ENCODE results near the gene PUS7. TPM values are rescaled to one million over a fixed set of nuclear protein-coding genes. Genes with fewer than 3 reads are reported as not detected.
"Not testable (repeated sequence)": the region's sequence is repeated elsewhere in the genome, so short reads cannot be mapped to it uniquely, and the experiment has no call there.

The PUS7 gene
- 10 to 100 TPM; 14.4 to 14.5 TPM for total RNA-seq

- peak; percentile 92 to 93 for ATAC-seq (replicated peaks in 1 of 2)
- Mint-ChIP-seq H3K27ac (peak within 1 kb of the TSS; percentile 73), H3K36me3 (ENCODE audit: insufficient read depth in 2 of 2) (peaks cover 3 to 4% of the 10 kb centered on the region in 2 donors), H3K4me1 (ENCODE audit: low read depth) (peaks cover 26% of the 10 kb centered on the region), H3K4me3 (peak within 1 kb of the TSS; percentile 82 to 98), H3K9me3 (no peaks in the 10 kb centered on the region), H3K27me3 (ENCODE audit: low read depth) (no peaks in the 10 kb centered on the region)
- peak; percentile 83 to 84 for DNase-seq
Observed at GRCh38 chr7:105521717-105522463, at the start of gene PUS7. TSS of gene PUS7 (minus strand) at chr7:105522271. CDS start at chr7:105508512, 13,759 bp downstream.

DNA sequence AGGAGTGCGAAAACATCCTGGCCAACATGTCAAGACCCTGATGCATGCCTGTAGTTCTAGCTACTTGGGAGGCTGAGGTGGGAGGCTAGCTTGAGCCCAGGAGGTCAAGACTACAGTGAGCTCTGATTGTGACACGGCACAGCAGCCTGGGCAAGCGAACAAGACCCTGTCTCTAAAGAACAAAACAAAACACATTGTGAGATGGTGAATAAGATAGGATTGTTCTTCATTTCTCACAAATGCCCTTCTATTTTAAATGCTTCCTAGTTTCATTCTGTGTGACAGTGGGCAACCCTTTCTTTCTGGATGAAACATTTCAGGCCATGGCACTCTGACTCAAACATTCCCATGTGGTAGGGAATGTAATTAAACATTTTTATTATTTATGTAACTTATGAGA, 45.8 kb upstream of the PUS7 start:
- no peak for DNase-seq
- no peaks in the 10 kb centered on the region for H3K4me1 Mint-ChIP-seq (ENCODE audit: low read depth)
- no peaks in the 10 kb centered on the region for H3K27me3 Mint-ChIP-seq (ENCODE audit: low read depth)
- H3K4me3 Mint-ChIP-seq: no peak overlapping the region
- H3K9me3 Mint-ChIP-seq: no peaks in the 10 kb centered on the region
- no peak overlapping the region for H3K27ac Mint-ChIP-seq
- no peak for ATAC-seq (replicated peaks in 1 of 2)
- peaks cover 2 to 26% of the 10 kb centered on the region in 2 donors for H3K36me3 Mint-ChIP-seq (ENCODE audit: insufficient read depth in 2 of 2)

- Mint-ChIP-seq H3K4me1 (ENCODE audit: low read depth) (no peaks in the 10 kb centered on the region), H3K9me3 (no peaks in the 10 kb centered on the region), H3K27ac (no peak overlapping the region), H3K4me3 (no peak overlapping the region), H3K27me3 (ENCODE audit: low read depth) (no peaks in the 10 kb centered on the region), H3K36me3 (ENCODE audit: insufficient read depth in 2 of 2) (peaks cover 2 to 32% of the 10 kb centered on the region in 2 donors)
- ATAC-seq (replicated peaks in 1 of 2) (no peak), DNase-seq (no peak)
Observed at GRCh38 chr7:105567024-105567423, 45.0 kb upstream of the PUS7 start.

- peaks cover 2 to 32% of the 10 kb centered on the region in 2 donors for H3K36me3 Mint-ChIP-seq (ENCODE audit: insufficient read depth in 2 of 2)
- H3K27me3 Mint-ChIP-seq (ENCODE audit: low read depth): no peaks in the 10 kb centered on the region
- H3K9me3 Mint-ChIP-seq: no peaks in the 10 kb centered on the region
- H3K4me1 Mint-ChIP-seq (ENCODE audit: low read depth): no peaks in the 10 kb centered on the region
- DNase-seq: no peak
- H3K4me3 Mint-ChIP-seq: no peak overlapping the region
- no peak for ATAC-seq (replicated peaks in 1 of 2)
- no peak overlapping the region for H3K27ac Mint-ChIP-seq
Observed at GRCh38 chr7:105565190-105565589, 43.1 kb upstream of the PUS7 start.

- DNase-seq (no peak), ATAC-seq (replicated peaks in 1 of 2) (no peak)
- Mint-ChIP-seq H3K27ac (peak overlapping the region; percentile 48), H3K4me1 (ENCODE audit: low read depth) (no peaks in the 10 kb centered on the region), H3K27me3 (ENCODE audit: low read depth) (no peaks in the 10 kb centered on the region), H3K36me3 (ENCODE audit: insufficient read depth in 2 of 2) (peaks cover 2 to 26% of the 10 kb centered on the region in 2 donors), H3K4me3 (no peak overlapping the region), H3K9me3 (no peaks in the 10 kb centered on the region)
Observed at GRCh38 chr7:105559926-105560325, 37.9 kb upstream of the PUS7 start.

GRCh38 chr7:105538339-105538738, 16.3 kb upstream of the PUS7 start:
- no peak overlapping the region for H3K27ac Mint-ChIP-seq
- no peak for DNase-seq
- no peak for ATAC-seq (replicated peaks in 1 of 2)
- H3K4me3 Mint-ChIP-seq: no peak overlapping the region
- H3K36me3 Mint-ChIP-seq (ENCODE audit: insufficient read depth in 2 of 2): peaks cover 3 to 21% of the 10 kb centered on the region in 2 donors
- no peaks in the 10 kb centered on the region for H3K9me3 Mint-ChIP-seq
- H3K4me1 Mint-ChIP-seq (ENCODE audit: low read depth): peaks cover 7% of the 10 kb centered on the region
- no peaks in the 10 kb centered on the region for H3K27me3 Mint-ChIP-seq (ENCODE audit: low read depth)

DNA sequence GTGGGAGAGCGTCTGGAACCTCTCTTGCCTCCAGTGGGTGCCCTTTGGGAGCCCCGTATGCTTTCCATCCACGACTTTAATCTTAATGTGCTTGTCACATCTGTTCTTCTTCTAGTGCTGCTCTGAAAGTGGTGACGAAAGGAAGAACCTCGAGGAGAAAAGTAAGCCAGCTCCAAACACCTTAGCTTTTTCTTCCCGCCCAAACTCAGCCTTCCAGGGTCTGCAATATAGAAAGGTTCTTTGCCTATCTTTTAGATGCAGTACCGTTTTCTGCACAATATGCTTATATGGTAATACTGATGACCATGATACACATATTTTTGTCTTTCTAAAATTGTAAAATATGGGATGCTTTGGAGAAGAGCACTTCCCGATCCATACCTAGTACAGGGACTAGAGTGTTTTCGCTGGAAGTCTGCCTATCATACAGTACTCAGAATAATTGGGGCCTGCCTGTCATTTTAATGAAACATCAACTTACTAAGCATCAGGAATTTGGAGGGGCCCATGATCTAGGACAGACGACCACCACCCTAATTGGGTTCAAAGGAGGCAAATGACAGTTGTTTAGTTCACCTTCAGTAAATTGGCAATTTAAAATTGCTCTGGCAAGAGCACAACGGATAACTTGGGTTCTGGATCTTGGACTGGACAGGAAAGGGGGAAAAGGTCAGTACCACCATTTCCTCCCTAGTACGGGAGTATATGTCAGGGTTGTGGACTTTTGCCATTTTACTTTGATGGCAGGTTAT, 10.8 kb upstream of the PUS7 start:
- Mint-ChIP-seq H3K27ac (peak overlapping the region; percentile 79), H3K4me3 (peak overlapping the region; percentile 89 to 94), H3K4me1 (ENCODE audit: low read depth) (peaks cover 22% of the 10 kb centered on the region), H3K9me3 (no peaks in the 10 kb centered on the region), H3K27me3 (ENCODE audit: low read depth) (no peaks in the 10 kb centered on the region), H3K36me3 (ENCODE audit: insufficient read depth in 2 of 2) (peaks cover 2 to 8% of the 10 kb centered on the region in 2 donors)
- ATAC-seq (replicated peaks in 1 of 2) (no peak), DNase-seq (no peak)

- peak within 1 kb of the TSS; percentile 89 to 94 for H3K4me3 Mint-ChIP-seq
- ATAC-seq (replicated peaks in 1 of 2) (peak; percentile 99), DNase-seq (peak; percentile 94 to 96)
- H3K4me1 Mint-ChIP-seq (ENCODE audit: low read depth): peaks cover 22% of the 10 kb centered on the region
- H3K9me3 Mint-ChIP-seq: no peaks in the 10 kb centered on the region
- H3K27me3 Mint-ChIP-seq (ENCODE audit: low read depth): no peaks in the 10 kb centered on the region
- H3K27ac Mint-ChIP-seq: peak within 1 kb of the TSS; percentile 89
- peaks cover 2 to 8% of the 10 kb centered on the region in 2 donors for H3K36me3 Mint-ChIP-seq (ENCODE audit: insufficient read depth in 2 of 2)
Observed at GRCh38 chr7:105531792-105532671, 10.0 kb upstream of the PUS7 start, which contains the start of gene RINT1. TSS of gene RINT1 (plus strand) at chr7:105532201. CDS start at chr7:105532316, 115 bp downstream.

DNA sequence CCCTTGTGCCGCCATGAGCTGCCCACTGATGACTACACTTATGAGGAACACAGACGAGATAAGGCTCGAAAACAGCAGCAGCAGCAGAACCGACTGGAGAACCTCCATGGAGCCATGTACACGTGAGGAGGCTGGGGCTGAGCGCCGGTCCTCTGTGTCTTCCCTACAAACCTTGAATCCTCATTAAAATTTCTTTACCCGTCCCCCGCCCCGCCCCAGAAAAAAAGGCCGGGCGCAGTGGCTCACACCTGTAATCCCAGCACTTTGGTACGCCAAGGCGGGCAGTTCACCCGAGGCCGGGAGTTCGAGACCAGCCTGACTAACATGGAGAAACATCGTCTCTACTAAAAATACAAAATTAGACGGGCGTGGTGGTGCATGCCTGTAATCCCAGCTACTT, 8.5 kb upstream of the PUS7 start:
- H3K27me3 Mint-ChIP-seq (ENCODE audit: low read depth): no peaks in the 10 kb centered on the region
- DNase-seq: no peak
- no peaks in the 10 kb centered on the region for H3K9me3 Mint-ChIP-seq
- peak overlapping the region; percentile 38 to 42 for H3K4me3 Mint-ChIP-seq
- H3K36me3 Mint-ChIP-seq (ENCODE audit: insufficient read depth in 2 of 2): peaks cover 0 to 3% of the 10 kb centered on the region in 2 donors
- H3K4me1 Mint-ChIP-seq (ENCODE audit: low read depth): peaks cover 22% of the 10 kb centered on the region
- no peak for ATAC-seq (replicated peaks in 1 of 2)
- no peak overlapping the region for H3K27ac Mint-ChIP-seq

DNA sequence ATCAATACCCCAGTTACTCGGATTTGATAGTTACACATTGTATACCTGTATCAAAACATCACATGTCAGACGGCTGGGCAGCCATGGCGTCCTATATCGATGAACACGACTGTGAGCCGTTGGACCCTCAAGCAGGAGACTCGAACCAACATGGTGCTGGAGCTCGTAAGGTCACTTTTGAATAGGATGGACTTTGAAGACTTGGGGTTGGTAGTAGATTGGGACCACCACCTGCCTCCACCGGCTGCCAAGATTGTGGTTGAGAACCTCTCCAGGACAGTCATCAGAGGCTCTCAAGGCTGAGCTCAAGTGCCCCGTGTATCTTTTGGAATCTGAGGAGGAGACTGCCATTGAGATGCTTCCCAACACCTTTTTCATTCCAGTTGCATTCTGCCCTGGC, 8.1 kb upstream of the PUS7 start:
- Mint-ChIP-seq H3K9me3 (no peaks in the 10 kb centered on the region), H3K27ac (no peak overlapping the region), H3K4me1 (ENCODE audit: low read depth) (peaks cover 22% of the 10 kb centered on the region), H3K4me3 (peak overlapping the region; percentile 38 to 42), H3K36me3 (ENCODE audit: insufficient read depth in 2 of 2) (peaks cover 0 to 3% of the 10 kb centered on the region in 2 donors), H3K27me3 (ENCODE audit: low read depth) (no peaks in the 10 kb centered on the region)
- ATAC-seq (replicated peaks in 1 of 2): no peak
- DNase-seq: no peak

GRCh38 chr7:105527737-105528136, 5.7 kb upstream of the PUS7 start:
- not testable (repeated sequence) for H3K27ac Mint-ChIP-seq; ATAC-seq (replicated peaks in 1 of 2); H3K4me3 Mint-ChIP-seq; H3K9me3 Mint-ChIP-seq; H3K27me3 Mint-ChIP-seq (ENCODE audit: low read depth); H3K36me3 Mint-ChIP-seq (ENCODE audit: insufficient read depth in 2 of 2); DNase-seq
- peaks cover 15% of the 10 kb centered on the region for H3K4me1 Mint-ChIP-seq (ENCODE audit: low read depth)

- Mint-ChIP-seq H3K4me3 (no peak overlapping the region), H3K27me3 (ENCODE audit: low read depth) (no peaks in the 10 kb centered on the region), H3K27ac (no peak overlapping the region), H3K36me3 (ENCODE audit: insufficient read depth in 2 of 2) (peaks cover 0 to under 1% of the 10 kb centered on the region in 2 donors), H3K9me3 (no peaks in the 10 kb centered on the region), H3K4me1 (ENCODE audit: low read depth) (peaks cover 14% of the 10 kb centered on the region)
- ATAC-seq (replicated peaks in 1 of 2) (no peak), DNase-seq (no peak)
Observed at GRCh38 chr7:105524840-105525239, 2.8 kb upstream of the PUS7 start.
